ENCODE measurements around the gene L1TD1. TPM values are rescaled to one million over a fixed set of nuclear protein-coding genes. Genes with fewer than 3 reads are reported as not detected.

L1TD1 gene
- 0.12 and 0.22 TPM in 2 replicates for total RNA-seq

GRCh38 chr1:62194651-62195544 lies at the start of gene L1TD1:
Gene L1TD1, plus strand, starts transcription at chr1:62194849. Its CDS starts 11,780 bp downstream, at chr1:62206629.

Other genes with a start within 250 kb of the L1TD1 start
- under 0.01 TPM in 1 of 2 replicates, not detected in the other for gene KANK4, start 124.6 kb downstream of the L1TD1 start, total RNA-seq
- 31.5 and 55.3 TPM in 2 replicates for gene USP1, start 242.2 kb downstream of the L1TD1 start, total RNA-seq

Data from uterine smooth muscle cell (primary cell).